ENCODE measurements around the gene CLCNKB. TPM values are rescaled to one million over a fixed set of nuclear protein-coding genes. Genes with fewer than 3 reads are reported as not detected.

Gene CLCNKB
- total and polyA plus RNA-seq, 2 donors, result 0.05 to 0.34 TPM

DNA sequence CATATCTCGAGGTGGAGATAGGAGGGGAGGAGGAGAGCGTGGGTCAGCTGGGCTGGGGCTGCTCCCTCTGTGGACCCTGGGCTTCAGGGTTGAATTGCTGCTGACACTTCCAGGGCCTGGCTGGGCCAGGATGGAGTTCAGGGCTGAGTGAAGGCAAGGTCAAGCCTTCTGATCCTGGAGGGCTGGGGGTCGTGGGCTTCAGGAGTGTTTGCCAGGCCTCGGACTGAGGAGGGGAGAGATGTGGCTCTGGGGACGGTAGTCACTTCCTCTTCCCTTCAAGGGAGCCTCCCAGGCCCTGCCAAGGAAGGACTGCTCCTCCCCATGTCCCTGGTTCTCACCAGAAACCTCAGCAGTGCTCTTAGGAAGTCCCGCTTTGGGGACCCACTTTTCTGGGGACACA, 41.9 kb downstream of the CLCNKB start:
- peaks cover 0 to 4% of the 10 kb centered on the region in 2 donors for H3K4me1 ChIP-seq (ENCODE audit: control insufficient read depth in 2 of 2, insufficient read depth in 2 of 2, low read length in 2 of 2)
- no peaks in the 10 kb centered on the region for H3K9me3 ChIP-seq (ENCODE audit: control insufficient read depth in 2 of 2, insufficient read depth in 1 of 2, low read length in 1 of 2)
- no peak for DNase-seq (ENCODE audit: low read depth in 6 of 9, low spot score in 9 of 9)
- no peaks in the 10 kb centered on the region for H3K36me3 ChIP-seq (ENCODE audit: control insufficient read depth in 2 of 2, insufficient read depth in 2 of 2, low read length in 1 of 2)
- 64% methylated on average over 6 of the region's 6 CpGs for WGBS
- H3K4me3 ChIP-seq (ENCODE audit: low read length in 2 of 2), result no peak overlapping the region
- no peaks in the 10 kb centered on the region for H3K27me3 ChIP-seq (ENCODE audit: control insufficient read depth in 2 of 2, insufficient read depth in 1 of 2, low read length in 1 of 2)
- no peak overlapping the region for H3K27ac ChIP-seq (ENCODE audit: low read depth in 1 of 2, low read length in 1 of 2)

DNA sequence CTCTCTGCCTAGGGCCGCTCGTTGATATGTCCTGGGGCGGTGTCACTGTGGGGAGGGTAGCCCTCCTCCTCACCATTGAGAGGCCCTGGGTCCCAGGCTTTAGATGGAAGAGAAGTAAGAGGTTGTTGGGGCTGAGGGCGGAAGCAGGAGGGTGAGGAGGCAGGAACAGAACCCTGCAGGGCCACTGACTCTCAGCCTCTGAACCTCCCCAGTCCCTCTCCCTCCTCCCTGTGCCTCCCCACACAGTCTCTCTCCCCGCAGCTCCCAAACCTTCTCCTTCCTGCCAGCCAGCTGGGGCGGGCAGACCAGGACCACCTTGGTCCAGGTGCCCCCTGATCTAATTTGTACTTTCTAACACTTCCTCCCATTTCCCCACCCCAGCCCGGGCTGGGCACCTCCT, 44.2 kb downstream of the CLCNKB start:
- Histone ChIP-seq H3K4me1 (ENCODE audit: control insufficient read depth in 2 of 2, insufficient read depth in 2 of 2, low read length in 2 of 2) (no peaks in the 10 kb centered on the region), H3K36me3 (ENCODE audit: control insufficient read depth in 2 of 2, insufficient read depth in 2 of 2, low read length in 1 of 2) (no peaks in the 10 kb centered on the region), H3K9me3 (ENCODE audit: control insufficient read depth in 2 of 2, insufficient read depth in 1 of 2, low read length in 1 of 2) (no peaks in the 10 kb centered on the region), H3K27me3 (ENCODE audit: control insufficient read depth in 2 of 2, insufficient read depth in 1 of 2, low read length in 1 of 2) (peaks cover 0 to 11% of the 10 kb centered on the region in 2 donors), H3K4me3 (ENCODE audit: low read length in 2 of 2) (no peak overlapping the region), H3K27ac (ENCODE audit: low read depth in 1 of 2, low read length in 1 of 2) (no peak overlapping the region)
- no peak for DNase-seq (ENCODE audit: low read depth in 6 of 9, low spot score in 9 of 9)
- WGBS, result 83% methylated on average over 7 of the region's 7 CpGs

DNA sequence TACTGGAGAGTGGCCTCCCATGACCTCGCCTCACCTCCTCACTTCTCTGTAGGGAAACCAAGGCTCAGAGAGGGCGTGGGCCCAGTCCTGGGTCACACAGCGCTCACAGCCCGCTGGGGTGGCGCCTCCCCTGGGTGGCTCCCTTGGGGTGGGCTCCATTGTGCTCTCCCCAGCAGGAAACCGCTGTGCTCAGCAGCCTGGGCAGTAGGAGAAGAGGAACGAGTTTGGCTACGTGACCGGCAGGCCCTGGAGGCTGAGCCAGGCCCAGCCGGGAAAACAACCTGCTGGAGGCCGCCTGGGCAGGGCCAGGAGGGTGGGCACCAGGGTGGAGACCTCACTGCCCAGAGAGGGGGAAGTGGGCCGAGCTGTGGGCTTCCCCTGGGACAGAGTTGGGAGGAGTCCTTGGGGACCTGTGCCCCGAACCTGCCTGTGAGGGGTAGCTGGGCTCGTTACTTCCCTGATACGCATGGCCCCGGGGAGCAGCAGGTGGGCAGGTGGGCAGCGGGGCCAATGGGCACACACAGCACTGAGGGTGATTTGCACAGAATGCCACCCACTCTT, 44.8 kb downstream of the CLCNKB start:
- DNase-seq (ENCODE audit: low read depth in 6 of 9, low spot score in 9 of 9), result no peak
- no peaks in the 10 kb centered on the region for H3K36me3 ChIP-seq (ENCODE audit: control insufficient read depth in 2 of 2, insufficient read depth in 2 of 2, low read length in 1 of 2)
- H3K9me3 ChIP-seq (ENCODE audit: control insufficient read depth in 2 of 2, insufficient read depth in 1 of 2, low read length in 1 of 2), result no peaks in the 10 kb centered on the region
- H3K27me3 ChIP-seq (ENCODE audit: control insufficient read depth in 2 of 2, insufficient read depth in 1 of 2, low read length in 1 of 2), result peaks cover 0 to 15% of the 10 kb centered on the region in 2 donors
- 91% methylated on average over 17 of the region's 17 CpGs for WGBS
- H3K27ac ChIP-seq (ENCODE audit: low read depth in 1 of 2, low read length in 1 of 2), result no peak overlapping the region
- no peak overlapping the region for H3K4me3 ChIP-seq (ENCODE audit: low read length in 2 of 2)
- no peaks in the 10 kb centered on the region for H3K4me1 ChIP-seq (ENCODE audit: control insufficient read depth in 2 of 2, insufficient read depth in 2 of 2, low read length in 2 of 2)

DNA sequence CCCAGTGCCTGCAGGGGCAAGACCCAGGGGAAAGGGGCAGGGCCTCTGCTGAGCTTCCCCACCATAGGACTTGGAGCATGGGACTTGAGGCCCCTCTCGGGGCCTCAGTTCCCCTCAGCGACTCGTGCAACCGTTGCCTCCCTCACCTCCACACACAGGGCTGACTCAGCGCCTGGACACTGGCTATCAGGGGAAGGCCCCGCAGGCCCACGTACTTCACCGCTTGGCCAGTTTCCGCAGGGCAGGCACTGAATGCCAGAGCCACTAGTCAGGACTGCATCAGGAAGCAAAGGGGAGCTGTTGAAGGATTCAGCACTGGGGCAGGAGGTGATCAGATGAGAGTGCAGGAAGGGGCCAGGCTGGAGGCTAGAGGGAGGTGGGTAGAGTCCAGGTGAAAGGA, 45.4 kb downstream of the CLCNKB start:
- no peaks in the 10 kb centered on the region for H3K4me1 ChIP-seq (ENCODE audit: control insufficient read depth in 2 of 2, insufficient read depth in 2 of 2, low read length in 2 of 2)
- H3K36me3 ChIP-seq (ENCODE audit: control insufficient read depth in 2 of 2, insufficient read depth in 2 of 2, low read length in 1 of 2), result no peaks in the 10 kb centered on the region
- H3K27me3 ChIP-seq (ENCODE audit: control insufficient read depth in 2 of 2, insufficient read depth in 1 of 2, low read length in 1 of 2), result peaks cover 0 to 18% of the 10 kb centered on the region in 2 donors
- H3K4me3 ChIP-seq (ENCODE audit: low read length in 2 of 2), result no peak overlapping the region
- no peak overlapping the region for H3K27ac ChIP-seq (ENCODE audit: low read depth in 1 of 2, low read length in 1 of 2)
- WGBS, result 88% methylated on average over 9 of the region's 9 CpGs
- no peak for DNase-seq (ENCODE audit: low read depth in 6 of 9, low spot score in 9 of 9)
- H3K9me3 ChIP-seq (ENCODE audit: control insufficient read depth in 2 of 2, insufficient read depth in 1 of 2, low read length in 1 of 2), result no peaks in the 10 kb centered on the region

DNA sequence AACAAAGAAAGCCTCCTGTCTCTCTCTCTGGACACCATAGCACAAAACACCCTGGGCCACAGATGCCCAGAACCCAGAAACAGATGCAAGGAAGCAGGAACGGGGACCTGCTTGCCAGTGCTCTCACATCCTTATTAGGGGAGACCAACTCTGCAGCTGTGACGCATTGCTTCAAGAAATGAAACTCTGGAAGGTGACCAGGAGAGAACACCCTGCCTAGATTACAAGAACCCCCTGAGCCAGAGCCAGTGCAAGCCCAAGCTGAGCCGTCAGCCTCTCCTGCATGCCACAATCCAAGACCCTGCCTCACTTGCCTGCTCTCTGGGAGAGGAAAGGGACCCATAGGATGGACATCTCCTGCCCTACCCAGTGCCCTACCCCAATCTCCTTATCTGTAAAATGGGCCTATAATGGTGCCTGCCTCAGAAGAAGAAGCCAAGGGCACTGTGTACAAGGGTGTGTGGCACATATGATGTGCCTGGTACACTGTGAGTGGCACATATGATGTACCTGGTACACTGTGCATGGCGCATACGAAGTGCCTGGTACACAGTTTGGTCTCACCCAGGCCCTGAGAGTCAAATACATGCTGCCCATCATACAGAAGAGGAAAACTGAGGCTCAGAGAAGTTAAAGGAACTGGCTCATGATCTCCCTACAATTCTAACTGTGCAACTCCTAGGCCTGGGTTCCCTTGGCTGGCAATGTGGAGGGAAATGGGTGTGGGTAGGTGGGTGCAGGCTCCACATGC, 46.7 kb downstream of the CLCNKB start:
- Histone ChIP-seq H3K4me3 (ENCODE audit: low read length in 2 of 2) (no peak overlapping the region), H3K36me3 (ENCODE audit: control insufficient read depth in 2 of 2, insufficient read depth in 2 of 2, low read length in 1 of 2) (no peaks in the 10 kb centered on the region), H3K27ac (ENCODE audit: low read depth in 1 of 2, low read length in 1 of 2) (no peak overlapping the region), H3K4me1 (ENCODE audit: control insufficient read depth in 2 of 2, insufficient read depth in 2 of 2, low read length in 2 of 2) (no peaks in the 10 kb centered on the region), H3K27me3 (ENCODE audit: control insufficient read depth in 2 of 2, insufficient read depth in 1 of 2, low read length in 1 of 2) (peaks cover 0 to 21% of the 10 kb centered on the region in 2 donors), H3K9me3 (ENCODE audit: control insufficient read depth in 2 of 2, insufficient read depth in 1 of 2, low read length in 1 of 2) (no peaks in the 10 kb centered on the region)
- 94% methylated on average over 5 of the region's 5 CpGs for WGBS
- DNase-seq (ENCODE audit: low read depth in 6 of 9, low spot score in 9 of 9), result no peak

DNA sequence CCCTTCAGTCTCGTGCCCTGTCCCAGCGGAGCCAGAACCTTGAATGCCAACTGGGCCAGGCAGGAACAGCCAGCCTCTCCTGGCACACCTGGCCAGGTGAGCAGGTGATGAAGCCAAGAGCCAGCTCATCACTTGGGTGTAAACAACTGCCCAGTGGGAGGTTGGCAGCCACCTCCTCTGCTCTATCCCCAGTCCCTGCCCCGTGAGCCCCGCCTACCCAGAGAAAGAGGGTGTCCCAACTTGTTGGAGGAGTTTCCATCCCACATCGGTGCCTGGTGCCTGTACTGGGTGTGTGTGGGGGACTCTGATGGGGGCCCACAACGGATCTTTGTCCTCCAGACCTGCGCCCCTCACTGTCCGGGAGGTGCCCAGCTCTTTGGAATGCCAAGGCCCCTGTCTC, 47.7 kb downstream of the CLCNKB start:
- no peaks in the 10 kb centered on the region for H3K36me3 ChIP-seq (ENCODE audit: control insufficient read depth in 2 of 2, insufficient read depth in 2 of 2, low read length in 1 of 2)
- H3K27ac ChIP-seq (ENCODE audit: low read depth in 1 of 2, low read length in 1 of 2), result no peak overlapping the region
- H3K9me3 ChIP-seq (ENCODE audit: control insufficient read depth in 2 of 2, insufficient read depth in 1 of 2, low read length in 1 of 2), result no peaks in the 10 kb centered on the region
- peaks cover 0 to 28% of the 10 kb centered on the region in 2 donors for H3K27me3 ChIP-seq (ENCODE audit: control insufficient read depth in 2 of 2, insufficient read depth in 1 of 2, low read length in 1 of 2)
- no peak overlapping the region for H3K4me3 ChIP-seq (ENCODE audit: low read length in 2 of 2)
- WGBS, result 85% methylated on average over 8 of the region's 8 CpGs
- DNase-seq (ENCODE audit: low read depth in 6 of 9, low spot score in 9 of 9), result no peak
- no peaks in the 10 kb centered on the region for H3K4me1 ChIP-seq (ENCODE audit: control insufficient read depth in 2 of 2, insufficient read depth in 2 of 2, low read length in 2 of 2)

DNA sequence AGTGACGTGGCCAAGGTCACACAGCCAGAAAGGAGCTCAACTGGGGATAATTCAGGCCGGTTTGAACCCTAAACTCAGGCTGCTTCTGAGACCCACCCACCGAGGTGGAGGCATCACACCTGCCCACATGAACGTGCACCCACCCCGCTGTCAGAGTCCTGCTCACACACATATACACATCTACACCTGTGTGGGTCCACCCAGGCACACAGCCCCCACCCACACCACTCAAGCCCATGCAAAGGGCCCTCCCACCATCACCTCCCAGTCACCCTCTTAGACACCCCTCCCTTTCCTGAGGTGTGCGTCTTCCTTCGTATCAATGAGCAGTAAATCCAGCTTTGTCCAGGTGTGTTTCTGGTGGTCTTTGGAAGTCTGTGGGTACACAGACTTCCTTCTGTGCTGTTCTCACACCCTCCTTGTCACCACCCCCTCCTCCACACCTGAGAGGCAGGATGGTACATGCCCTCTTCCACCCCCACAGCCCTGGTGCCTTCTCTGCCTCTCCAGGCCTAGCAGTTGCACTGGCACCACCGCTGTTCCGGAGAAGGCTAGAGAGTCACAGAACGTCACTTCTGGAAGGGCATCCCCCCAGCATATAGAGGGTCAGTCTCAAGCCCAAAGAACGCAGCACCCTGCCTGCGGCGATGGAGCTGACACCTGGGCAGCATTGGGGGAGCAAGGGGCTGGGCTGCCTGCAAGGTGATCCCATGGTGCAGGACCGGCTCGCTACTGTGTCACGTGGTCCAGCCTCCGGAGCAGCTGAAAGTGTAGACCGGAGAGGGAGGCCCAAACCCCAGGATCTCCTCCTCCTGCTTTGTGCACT, 48.7 kb downstream of the CLCNKB start:
- no peaks in the 10 kb centered on the region for H3K9me3 ChIP-seq (ENCODE audit: control insufficient read depth in 2 of 2, insufficient read depth in 1 of 2, low read length in 1 of 2)
- no peaks in the 10 kb centered on the region for H3K4me1 ChIP-seq (ENCODE audit: control insufficient read depth in 2 of 2, insufficient read depth in 2 of 2, low read length in 2 of 2)
- H3K36me3 ChIP-seq (ENCODE audit: control insufficient read depth in 2 of 2, insufficient read depth in 2 of 2, low read length in 1 of 2), result no peaks in the 10 kb centered on the region
- H3K27me3 ChIP-seq (ENCODE audit: control insufficient read depth in 2 of 2, insufficient read depth in 1 of 2, low read length in 1 of 2), result peaks cover 0 to 32% of the 10 kb centered on the region in 2 donors
- no peak overlapping the region for H3K27ac ChIP-seq (ENCODE audit: low read depth in 1 of 2, low read length in 1 of 2)
- no peak overlapping the region for H3K4me3 ChIP-seq (ENCODE audit: low read length in 2 of 2)
- WGBS, result 88% methylated on average over 18 of the region's 18 CpGs
- no peak for DNase-seq (ENCODE audit: low read depth in 6 of 9, low spot score in 9 of 9)

DNA sequence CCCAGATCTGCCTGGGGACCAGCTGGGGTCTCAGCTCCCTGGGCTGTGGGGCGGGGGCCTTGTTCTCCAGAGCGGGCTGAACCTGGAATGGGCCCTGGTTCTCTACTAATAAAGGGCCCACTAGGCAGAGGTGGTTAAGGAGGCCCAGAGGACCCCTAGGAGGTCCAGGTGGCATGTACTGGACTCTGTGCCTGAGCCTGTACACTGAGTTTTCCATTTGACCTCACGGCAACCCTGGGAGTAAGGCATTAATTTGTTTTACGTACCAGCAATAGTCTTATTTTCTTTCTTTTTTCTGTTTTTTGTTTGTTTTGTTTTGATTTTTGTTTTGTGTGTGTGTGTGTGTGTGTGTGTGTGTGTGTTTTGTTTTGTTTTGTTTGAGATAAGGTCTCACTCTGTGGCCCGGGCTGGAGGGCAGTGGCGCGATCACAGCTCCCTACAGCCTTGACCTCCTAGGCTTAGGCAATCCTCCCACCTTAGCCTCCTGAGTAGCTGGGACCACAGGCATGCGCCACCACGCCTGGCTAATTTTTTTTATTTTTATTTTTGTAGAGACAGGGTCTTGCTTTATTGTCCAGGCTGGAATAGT, 49.4 kb downstream of the CLCNKB start:
- Histone ChIP-seq H3K27ac (ENCODE audit: low read depth in 1 of 2, low read length in 1 of 2) (no peak overlapping the region), H3K9me3 (ENCODE audit: control insufficient read depth in 2 of 2, insufficient read depth in 1 of 2, low read length in 1 of 2) (no peaks in the 10 kb centered on the region), H3K4me1 (ENCODE audit: control insufficient read depth in 2 of 2, insufficient read depth in 2 of 2, low read length in 2 of 2) (no peaks in the 10 kb centered on the region), H3K36me3 (ENCODE audit: control insufficient read depth in 2 of 2, insufficient read depth in 2 of 2, low read length in 1 of 2) (no peaks in the 10 kb centered on the region), H3K4me3 (ENCODE audit: low read length in 2 of 2) (no peak overlapping the region), H3K27me3 (ENCODE audit: control insufficient read depth in 2 of 2, insufficient read depth in 1 of 2, low read length in 1 of 2) (peaks cover 0 to 32% of the 10 kb centered on the region in 2 donors)
- 96% methylated on average over 9 of the region's 9 CpGs for WGBS
- DNase-seq (ENCODE audit: low read depth in 6 of 9, low spot score in 9 of 9), result no peak

DNA sequence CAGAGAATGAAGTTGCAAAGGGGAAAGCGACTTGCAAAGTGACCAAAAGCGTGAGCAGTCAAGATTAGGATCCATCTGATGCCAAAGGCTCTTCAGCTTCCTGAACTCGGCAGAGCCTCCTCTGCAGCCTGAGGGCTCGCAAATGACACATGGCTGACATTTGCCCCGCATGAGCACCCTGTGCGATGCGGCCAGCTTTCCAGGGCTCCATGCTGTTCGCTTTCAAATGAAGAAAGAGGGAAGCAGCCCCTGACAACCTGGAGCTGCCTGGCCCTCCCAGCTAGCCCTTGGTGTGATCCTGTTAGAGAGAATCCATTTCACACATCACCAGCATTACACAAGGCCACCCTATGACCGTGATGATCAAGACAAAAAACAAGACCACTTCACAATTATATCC, 50.0 kb downstream of the CLCNKB start:
- no peak overlapping the region for H3K27ac ChIP-seq (ENCODE audit: low read depth in 1 of 2, low read length in 1 of 2)
- H3K9me3 ChIP-seq (ENCODE audit: control insufficient read depth in 2 of 2, insufficient read depth in 1 of 2, low read length in 1 of 2), result no peaks in the 10 kb centered on the region
- DNase-seq (ENCODE audit: low read depth in 6 of 9, low spot score in 9 of 9), result no peak
- WGBS, result 83% methylated on average over 9 of the region's 9 CpGs
- no peaks in the 10 kb centered on the region for H3K36me3 ChIP-seq (ENCODE audit: control insufficient read depth in 2 of 2, insufficient read depth in 2 of 2, low read length in 1 of 2)
- H3K27me3 ChIP-seq (ENCODE audit: control insufficient read depth in 2 of 2, insufficient read depth in 1 of 2, low read length in 1 of 2), result peaks cover 0 to 32% of the 10 kb centered on the region in 2 donors
- no peak overlapping the region for H3K4me3 ChIP-seq (ENCODE audit: low read length in 2 of 2)
- H3K4me1 ChIP-seq (ENCODE audit: control insufficient read depth in 2 of 2, insufficient read depth in 2 of 2, low read length in 2 of 2), result no peaks in the 10 kb centered on the region
